ENCODE results near the gene OPCML.

DNA sequence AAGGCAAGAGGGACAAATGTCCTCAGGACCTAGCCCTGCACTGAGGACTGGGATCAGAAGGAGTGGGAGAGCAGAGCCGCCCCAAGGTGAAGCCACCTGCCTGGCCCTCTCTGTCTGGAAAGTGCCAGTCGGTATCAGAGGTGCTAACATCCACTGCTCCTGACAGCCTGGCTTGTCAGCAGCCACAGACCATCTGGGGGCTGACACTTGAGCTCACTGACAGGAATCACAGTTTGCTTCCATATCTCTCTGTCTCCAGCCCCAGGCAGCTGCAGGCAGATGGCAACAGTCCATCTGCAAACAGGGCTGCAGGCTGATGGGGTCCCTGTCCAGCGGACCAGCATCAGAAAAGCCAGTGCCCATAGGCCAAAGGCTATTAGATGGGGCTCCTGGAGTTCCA lies 5.5 kb downstream of the OPCML start:
- TF ChIP-seq, protein P1, sequence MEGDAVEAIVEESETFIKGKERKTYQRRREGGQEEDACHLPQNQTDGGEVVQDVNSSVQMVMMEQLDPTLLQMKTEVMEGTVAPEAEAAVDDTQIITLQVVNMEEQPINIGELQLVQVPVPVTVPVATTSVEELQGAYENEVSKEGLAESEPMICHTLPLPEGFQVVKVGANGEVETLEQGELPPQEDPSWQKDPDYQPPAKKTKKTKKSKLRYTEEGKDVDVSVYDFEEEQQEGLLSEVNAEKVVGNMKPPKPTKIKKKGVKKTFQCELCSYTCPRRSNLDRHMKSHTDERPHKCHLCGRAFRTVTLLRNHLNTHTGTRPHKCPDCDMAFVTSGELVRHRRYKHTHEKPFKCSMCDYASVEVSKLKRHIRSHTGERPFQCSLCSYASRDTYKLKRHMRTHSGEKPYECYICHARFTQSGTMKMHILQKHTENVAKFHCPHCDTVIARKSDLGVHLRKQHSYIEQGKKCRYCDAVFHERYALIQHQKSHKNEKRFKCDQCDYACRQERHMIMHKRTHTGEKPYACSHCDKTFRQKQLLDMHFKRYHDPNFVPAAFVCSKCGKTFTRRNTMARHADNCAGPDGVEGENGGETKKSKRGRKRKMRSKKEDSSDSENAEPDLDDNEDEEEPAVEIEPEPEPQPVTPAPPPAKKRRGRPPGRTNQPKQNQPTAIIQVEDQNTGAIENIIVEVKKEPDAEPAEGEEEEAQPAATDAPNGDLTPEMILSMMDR (IDR thresholded peaks at IDR 0.05; ENCODE audit: low read depth, low read length, poor library complexity, severe bottlenecking) = no peak
- no peak for TF ChIP-seq EZH2phosphoT487 (IDR thresholded peaks at IDR 0.05; ENCODE audit: borderline replicate concordance, low read length)

Data from DOHH2 (cell line).